Measurements from ENCODE around the gene HJV.

Gene HJV

GRCh38 chr1:146021050-146021445, 487 bp downstream of the HJV start:
- DNase-seq, result no peak

DNA sequence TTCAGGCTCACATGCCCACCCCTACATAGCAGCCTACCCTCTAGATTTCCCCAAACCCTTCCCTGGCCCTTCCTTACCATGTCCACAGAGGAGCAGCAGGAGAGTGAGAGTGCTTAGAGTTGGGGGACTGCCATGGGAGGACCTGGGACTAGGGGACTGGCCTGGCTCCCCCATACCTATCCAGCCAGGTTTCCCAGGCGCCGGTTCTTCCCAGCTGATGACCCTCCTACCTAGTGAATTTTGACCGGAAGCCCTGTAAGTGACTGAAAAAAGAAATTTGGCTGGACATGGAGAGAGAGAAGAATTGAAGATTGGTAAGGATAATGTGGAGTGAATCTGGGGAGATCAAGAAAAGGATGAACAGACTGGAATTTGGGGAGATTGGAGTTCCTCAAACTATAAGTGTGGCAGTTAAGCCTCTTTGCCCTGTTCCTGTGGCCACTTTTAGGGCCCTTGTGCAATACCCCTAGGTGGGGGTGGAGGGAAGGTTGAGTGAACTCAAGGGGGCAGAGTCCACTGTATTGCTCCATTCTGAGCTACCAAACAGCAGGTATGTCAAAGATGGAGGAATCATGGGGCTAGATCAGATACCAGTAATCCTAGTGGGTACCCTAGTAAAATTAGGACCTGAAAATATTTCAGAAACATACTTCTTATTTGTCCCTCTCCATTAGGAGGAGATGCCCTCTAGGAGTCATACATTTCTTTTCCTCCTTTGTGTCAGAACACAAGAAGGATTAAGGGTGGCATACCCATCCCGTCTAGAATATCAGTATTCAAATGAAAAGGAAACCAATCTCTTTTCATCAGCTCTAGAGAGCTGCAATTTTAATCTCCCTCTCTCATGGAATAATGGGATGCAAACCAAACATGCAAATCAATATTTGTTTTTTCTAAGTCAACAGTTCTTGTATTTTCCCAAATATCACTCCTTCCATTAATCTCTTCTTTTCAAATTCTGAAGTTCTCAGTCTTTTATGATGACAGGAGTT, 1.2 kb downstream of the HJV start:
- no peak for DNase-seq

- DNase-seq, result no peak
Observed at GRCh38 chr1:146019231-146020057, 2.1 kb downstream of the HJV start.

DNA sequence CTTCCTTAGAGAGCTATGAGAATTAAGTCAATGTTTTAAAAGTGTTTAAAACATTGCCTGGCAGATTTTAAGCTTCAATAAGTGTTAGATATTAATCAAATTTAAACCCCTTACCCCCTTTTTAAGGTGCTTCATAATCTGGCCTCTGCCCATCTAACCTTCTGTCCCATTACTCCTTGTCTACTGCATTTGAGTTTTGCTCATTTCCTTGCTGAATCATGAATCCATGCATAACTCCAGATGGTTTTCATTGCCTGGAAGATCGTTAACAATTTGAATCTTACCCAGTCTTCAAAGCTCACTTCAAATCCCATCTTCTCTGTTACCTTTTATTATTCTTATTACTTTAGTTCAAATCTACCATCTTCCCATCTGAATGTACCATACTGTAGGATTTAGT, 4.6 kb downstream of the HJV start:
- DNase-seq, result no peak

- DNase-seq, result no peak
Observed at GRCh38 chr1:146013559-146013922, 8.0 kb downstream of the HJV start.

DNA sequence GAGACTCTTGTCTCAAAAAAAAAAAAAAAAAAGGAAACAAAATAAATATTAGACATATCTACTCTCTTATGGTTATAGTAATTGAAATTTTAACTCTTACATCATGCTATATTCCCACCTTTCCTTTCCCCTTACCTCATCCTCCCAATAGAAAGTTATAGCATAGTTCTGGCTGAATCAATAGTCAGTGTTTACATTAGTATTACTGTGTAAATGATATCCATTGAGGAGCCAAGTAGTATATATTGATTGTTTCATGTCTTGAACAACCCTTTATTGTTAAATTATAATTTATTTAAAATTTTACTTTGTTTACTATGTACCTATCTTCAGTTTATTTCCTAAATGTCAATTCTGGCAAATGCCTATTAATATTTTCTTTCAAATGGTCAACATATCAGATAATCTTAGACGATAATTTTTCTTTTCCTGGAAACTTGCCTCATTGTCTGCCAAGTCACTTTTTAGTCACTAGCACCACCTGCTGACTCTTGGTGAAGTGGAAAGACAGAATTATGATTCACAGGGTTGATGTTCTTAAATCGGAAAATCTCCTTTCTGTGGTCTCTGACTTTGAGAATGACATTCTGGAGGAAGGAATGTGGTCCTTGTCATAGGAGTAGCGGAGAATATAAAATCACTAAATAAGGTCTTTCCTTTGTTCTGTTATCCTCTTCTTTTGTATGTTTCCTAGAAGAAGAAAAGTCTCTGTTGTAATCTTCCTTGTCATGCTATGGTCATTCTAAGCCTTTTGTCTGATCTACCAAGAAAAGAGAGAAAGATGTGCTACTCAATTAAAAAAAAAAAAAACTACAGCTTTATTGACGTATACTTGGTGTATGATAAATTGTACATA, 8.6 kb downstream of the HJV start:
- peak; percentile 70 to 81 for DNase-seq

DNA sequence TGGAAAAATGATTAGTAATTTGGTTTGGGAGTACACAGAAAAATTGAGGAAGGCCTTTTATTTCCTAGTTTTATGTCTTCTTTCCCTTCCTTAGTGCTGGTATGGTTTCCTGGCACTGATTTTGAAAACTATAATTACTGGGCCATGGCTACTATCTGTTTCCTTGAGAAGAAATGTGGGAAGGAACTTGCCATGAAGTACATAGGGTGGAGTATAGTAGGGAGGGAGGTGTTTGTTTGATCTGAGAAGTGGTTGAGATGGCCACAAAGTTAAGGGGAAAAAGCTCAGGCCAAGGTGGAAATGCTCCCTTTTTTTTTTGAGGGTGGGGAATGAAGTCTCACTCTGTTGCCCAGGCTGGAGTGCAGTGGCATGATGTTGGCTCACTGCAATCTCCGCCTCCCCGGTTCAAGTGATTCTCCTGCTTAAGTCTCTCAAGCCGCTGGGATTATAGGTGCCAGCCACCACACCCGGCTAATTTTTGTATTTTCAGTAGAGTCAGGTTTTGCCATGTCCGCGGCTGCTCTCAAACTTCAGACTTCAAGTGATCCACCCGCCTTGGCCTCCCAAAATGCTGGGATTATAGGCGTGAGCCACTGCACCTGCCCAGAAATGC, 11.3 kb downstream of the HJV start:
- no peak for DNase-seq

GRCh38 chr1:146007489-146008133, 13.9 kb downstream of the HJV start:
- DNase-seq, result no peak

DNA sequence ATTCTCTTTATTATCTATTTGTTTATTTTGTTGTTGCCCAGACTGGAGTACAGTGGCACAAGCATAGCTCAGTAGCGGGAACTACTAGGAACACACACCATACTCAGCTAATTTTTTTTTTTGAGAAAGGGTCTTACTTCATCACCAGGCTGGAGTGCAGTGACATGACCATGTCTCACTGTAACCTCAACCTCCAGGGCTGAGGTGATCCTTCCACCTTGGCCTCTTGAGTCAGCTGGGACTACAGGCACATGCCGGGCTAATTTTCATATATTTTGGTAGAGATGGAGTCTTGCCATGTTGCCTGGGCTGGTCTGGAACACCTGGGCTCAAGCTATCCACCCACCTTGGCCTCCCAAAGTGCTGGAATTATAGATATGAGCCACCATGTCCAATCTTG, 19.8 kb downstream of the HJV start:
- no peak for DNase-seq

GRCh38 chr1:145999321-146000024, 22.1 kb downstream of the HJV start:
- peak; percentile 28 to 76 for DNase-seq

- peak in 1 of 2 experiments; percentile 56 for DNase-seq
Observed at GRCh38 chr1:145997718-145998023, 23.9 kb downstream of the HJV start.

GRCh38 chr1:145997016-145997717, 24.4 kb downstream of the HJV start:
- DNase-seq, result peak; percentile 29 to 63

DNA sequence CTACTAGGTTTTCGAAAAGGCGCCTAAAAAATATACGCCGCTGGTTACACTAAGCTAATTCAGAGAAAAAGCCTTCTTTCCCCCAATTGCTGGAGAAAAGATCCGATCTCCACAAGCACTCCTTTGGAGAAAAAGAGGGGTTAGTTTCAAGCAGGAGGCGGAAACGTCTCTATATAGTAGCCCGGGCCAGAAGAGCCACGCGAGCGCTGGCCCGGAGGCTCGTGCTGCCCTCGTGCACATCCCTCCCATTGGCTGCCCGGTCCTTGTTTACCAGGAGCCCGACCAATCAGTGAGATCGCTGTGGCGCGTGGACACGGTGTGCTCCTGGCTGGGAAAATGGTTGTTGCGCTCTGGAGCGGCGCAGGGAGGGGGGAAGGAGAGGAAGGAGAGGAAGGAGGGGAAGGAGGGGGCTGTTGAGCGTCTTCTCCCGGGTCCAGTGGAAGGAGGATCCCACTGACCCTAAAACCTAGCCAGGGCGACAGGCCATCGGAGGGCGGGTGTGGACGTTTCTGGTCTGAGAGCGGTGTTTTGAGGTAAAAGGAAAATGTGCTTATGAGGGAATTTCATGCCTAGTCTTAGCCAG, 25.0 kb downstream of the HJV start, which contains the start of gene TXNIP:
Gene TXNIP, minus strand, starts transcription at position 147 of the 583 bp plus-strand sequence. CDS start 313 bp downstream, outside the sequence.
- DNase-seq, result peak; percentile 100

- DNase-seq, result peak in 1 of 2 experiments; percentile 36
Observed at GRCh38 chr1:145995964-145996432, 25.5 kb downstream of the HJV start.

DNA sequence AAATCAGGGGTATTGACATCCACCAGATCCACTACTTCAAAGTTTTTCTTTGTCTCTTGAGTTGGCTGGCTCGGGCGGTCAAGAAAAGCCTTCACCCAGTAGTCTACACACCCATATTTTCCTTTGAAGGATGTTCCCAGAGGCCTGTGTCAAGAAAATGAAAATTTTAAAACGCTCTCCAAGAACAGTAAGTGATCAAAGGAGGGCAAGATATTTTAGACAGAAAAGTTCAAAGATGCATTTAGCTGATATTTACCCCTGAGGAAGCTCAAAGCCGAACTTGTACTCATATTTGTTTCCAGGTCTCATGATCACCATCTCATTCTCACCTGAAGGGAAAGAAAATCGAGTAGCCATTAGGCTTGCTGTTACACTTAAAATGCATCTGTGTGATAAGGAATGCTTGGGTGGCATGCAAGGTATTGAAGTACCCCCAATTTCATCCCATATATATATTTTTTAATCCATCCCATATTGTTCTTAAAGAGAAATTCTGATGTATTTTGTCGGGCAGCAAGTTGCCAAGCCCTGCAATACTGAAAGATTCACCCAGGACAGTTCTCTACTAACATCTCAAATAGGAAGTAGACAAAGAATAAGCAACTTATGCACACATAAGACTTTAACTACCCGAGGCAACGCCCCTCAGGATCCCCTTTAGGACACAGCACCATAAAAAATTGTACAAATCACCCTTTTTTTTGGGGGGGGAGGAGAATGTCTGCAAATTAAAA, 26.2 kb downstream of the HJV start:
- no peak for DNase-seq

DNA sequence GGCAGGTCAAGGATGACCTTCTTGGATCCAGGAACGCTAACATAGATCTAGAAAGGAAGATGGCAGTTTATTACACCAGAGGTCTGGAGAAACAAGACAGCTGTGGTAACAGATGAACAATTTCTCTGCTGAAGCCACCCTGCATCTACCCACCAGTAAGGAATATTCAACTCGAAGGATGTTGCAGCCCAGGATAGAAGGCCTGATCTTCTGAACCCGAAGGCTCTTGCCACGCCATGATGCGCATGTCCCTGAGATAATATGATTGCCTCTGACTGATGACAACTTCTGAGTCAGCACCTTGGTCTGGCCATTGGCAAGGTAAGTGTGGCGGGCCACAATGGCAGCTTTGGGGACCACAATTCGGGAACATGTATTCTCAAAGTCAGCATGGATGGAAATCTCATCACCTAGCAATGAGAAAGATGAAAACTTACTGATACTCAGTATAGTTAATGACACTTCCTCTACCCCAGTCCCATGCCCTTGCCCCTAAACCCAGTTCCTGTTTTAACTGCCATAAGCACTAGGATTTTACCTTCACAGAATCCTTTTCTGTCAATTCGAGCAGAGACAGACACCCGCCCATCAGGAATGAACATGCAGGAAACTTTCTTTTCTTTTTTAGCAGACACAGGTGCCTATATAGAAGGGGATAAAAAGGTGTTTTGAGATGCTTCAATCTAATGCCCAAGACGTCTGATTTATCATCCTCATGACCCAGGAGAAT, 27.0 kb downstream of the HJV start:
- DNase-seq, result no peak

GRCh38 chr1:145993618-145994390, 27.7 kb downstream of the HJV start:
- DNase-seq, result no peak
